SK-N-SH (cell line): ENCODE data around the gene MARCHF7.

Experiments used
- FOXM1 ChIP-seq: IDR thresholded peaks from 2 replicates; pipeline ENCODE4 v1.4.0; 2012; ENCODE audit warnings: low read depth, mild to moderate bottlenecking
- GABPA ChIP-seq: IDR thresholded peaks from 2 replicates; pipeline ENCODE4 v1.4.0; 2012; ENCODE audit warnings: low read depth, mild to moderate bottlenecking
- POLR2AphosphoS5 ChIP-seq: IDR thresholded peaks from 2 replicates; pipeline ENCODE4 v1.6.1; 2012; ENCODE audit warnings: low read depth, low read length
- TEAD4 ChIP-seq: IDR thresholded peaks from 2 replicates; pipeline ENCODE4 v1.4.0; 2012; ENCODE audit warnings: mild to moderate bottlenecking, borderline replicate concordance; ENCODE audit not compliant: insufficient read depth
- TF ChIP-seq, protein P1 (sequence below): fragments of 200-600 bp; sonication (generic); IDR thresholded peaks from 2 replicates; pipeline ENCODE4 v1.6.1; 2017; ENCODE audit warnings: antibody characterized with exemption, mild to moderate bottlenecking, moderate library complexity

DNA sequence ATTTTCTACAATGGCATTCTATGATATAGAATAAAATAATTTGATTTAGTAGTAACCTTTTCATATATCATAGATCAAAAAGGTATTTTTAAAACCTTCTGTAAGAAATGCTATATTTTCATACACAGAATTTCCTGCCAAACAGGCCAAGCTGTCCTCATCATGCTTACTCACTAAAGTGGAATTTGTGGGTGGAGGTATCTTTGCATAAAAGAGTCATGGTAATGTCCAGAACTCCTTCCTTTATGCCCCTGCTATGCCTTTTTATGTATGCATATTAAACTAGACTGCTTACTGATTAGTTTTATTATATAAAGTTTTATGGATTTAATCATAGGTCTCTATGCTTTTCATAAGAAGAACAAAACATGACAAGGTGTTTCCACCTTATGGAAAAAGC is 27.5 kb upstream of the MARCHF7 start:
- TF ChIP-seq FOXM1: no peak
- TF ChIP-seq, protein P1, sequence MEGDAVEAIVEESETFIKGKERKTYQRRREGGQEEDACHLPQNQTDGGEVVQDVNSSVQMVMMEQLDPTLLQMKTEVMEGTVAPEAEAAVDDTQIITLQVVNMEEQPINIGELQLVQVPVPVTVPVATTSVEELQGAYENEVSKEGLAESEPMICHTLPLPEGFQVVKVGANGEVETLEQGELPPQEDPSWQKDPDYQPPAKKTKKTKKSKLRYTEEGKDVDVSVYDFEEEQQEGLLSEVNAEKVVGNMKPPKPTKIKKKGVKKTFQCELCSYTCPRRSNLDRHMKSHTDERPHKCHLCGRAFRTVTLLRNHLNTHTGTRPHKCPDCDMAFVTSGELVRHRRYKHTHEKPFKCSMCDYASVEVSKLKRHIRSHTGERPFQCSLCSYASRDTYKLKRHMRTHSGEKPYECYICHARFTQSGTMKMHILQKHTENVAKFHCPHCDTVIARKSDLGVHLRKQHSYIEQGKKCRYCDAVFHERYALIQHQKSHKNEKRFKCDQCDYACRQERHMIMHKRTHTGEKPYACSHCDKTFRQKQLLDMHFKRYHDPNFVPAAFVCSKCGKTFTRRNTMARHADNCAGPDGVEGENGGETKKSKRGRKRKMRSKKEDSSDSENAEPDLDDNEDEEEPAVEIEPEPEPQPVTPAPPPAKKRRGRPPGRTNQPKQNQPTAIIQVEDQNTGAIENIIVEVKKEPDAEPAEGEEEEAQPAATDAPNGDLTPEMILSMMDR: no peak
- TF ChIP-seq TEAD4: no peak
- no peak for TF ChIP-seq POLR2AphosphoS5
- TF ChIP-seq GABPA: no peak
